K562 treated with DMSO at 1 percent for 12 hours (cell line): ENCODE data around the gene SPATA24. TPM values are rescaled to one million over a fixed set of nuclear protein-coding genes. Genes with fewer than 3 reads are reported as not detected.

Experiments used
- total RNA-seq: library from RNA; unstranded; fragments of 300-600 nt; gene quantifications from 2 replicates; pipeline ENCODE4 v1.2.3, GENCODE V29; 2022; ENCODE audit not compliant: insufficient read depth

The SPATA24 gene
- 9.5 TPM in 1 of 2 replicates, not detected in the other for total RNA-seq

GRCh38 chr5:139403787-139404483 is at the start of gene SPATA24:
SPATA24 (minus strand) TSS chr5:139404089; CDS start chr5:139404060, 29 bp downstream.

GRCh38 chr5:139439013-139439903 is 35.4 kb upstream of the SPATA24 start, which contains the start of gene DNAJC18:
DNAJC18 (minus strand) TSS chr5:139439525; CDS start chr5:139439445, 80 bp downstream.

GRCh38 chr5:139394654-139395566 is 9.0 kb downstream of the SPATA24 start, which contains the start of gene PROB1:
PROB1 (minus strand) TSS chr5:139395104; CDS start chr5:139395081, 23 bp downstream.

GRCh38 chr5:139389701-139390638 is 13.9 kb downstream of the SPATA24 start, which contains the start of gene MZB1:
MZB1 (minus strand) TSS chr5:139389913; CDS start chr5:139389856, 57 bp downstream.

GRCh38 chr5:139383275-139383992 is 20.5 kb downstream of the SPATA24 start, which contains the start of gene SLC23A1:
SLC23A1 (minus strand) TSS chr5:139383297; CDS start chr5:139383253, 44 bp downstream.

Other genes starting within 250 kb of the SPATA24 start
- 33.9 and 37.7 TPM in 2 replicates for gene SIL1, start 205.7 kb downstream of the SPATA24 start, total RNA-seq
- gene MATR3, start 110.3 kb downstream of the SPATA24 start, total RNA-seq = 62.3 and 136 TPM in 2 replicates
- 81.2 and 128 TPM in 2 replicates for gene PAIP2, start 62.2 kb downstream of the SPATA24 start, total RNA-seq
- gene SLC23A1, start 20.8 kb downstream of the SPATA24 start, total RNA-seq = not detected in 2 replicates
- not detected in 2 replicates for gene MZB1, start 14.2 kb downstream of the SPATA24 start, total RNA-seq
- gene PROB1, start 9.0 kb downstream of the SPATA24 start, total RNA-seq = 1.5 and 3.0 TPM in 2 replicates
- 3.1 and 3.4 TPM in 2 replicates for gene DNAJC18, start 35.4 kb upstream of the SPATA24 start, total RNA-seq
- not detected in 2 replicates for gene ECSCR, start 58.7 kb upstream of the SPATA24 start, total RNA-seq
- not detected in 2 replicates for gene SMIM33, start 66.9 kb upstream of the SPATA24 start, total RNA-seq
- gene STING1, start 78.7 kb upstream of the SPATA24 start, total RNA-seq = 62.4 and 97.5 TPM in 2 replicates
- gene UBE2D2, start 157.2 kb upstream of the SPATA24 start, total RNA-seq = 114 and 124 TPM in 2 replicates
- gene CXXC5, start 244.3 kb upstream of the SPATA24 start, total RNA-seq = 80.1 and 103 TPM in 2 replicates